ENCODE measurements around the gene UPF3B. TPM values are rescaled to one million over a fixed set of nuclear protein-coding genes. Genes with fewer than 3 reads are reported as not detected.

Gene UPF3B
- total and polyA plus RNA-seq, 10 of the 15 experiments (the other 5 are each of a cell fraction or from before 2014, with no cell fraction given) = 5.7 to 35.3 (median 22.1) TPM

DNA sequence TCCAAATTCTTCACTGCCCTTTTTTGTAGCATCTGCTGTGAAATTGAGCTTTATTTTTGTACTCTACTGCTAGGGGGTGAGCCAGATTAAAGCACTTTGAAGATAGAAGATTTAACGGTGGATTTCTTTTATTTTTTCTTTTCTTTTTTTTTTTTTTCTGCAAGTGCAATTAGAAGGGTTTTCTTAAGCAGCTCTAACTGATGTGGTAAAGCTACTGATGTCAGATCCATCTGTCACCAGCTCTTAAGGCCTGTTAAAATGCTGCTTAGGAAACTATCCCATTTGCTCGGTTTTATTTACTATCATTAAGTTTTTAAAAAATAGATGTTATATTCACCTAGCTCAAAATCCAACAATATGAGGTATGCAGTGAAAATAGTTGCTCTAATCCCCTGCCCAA, 26.0 kb upstream of the UPF3B start:
- ChIA-PET CTCF (interaction anchor here (0.6 to 2.8 kb wide), 14 partner anchors 9 to 680 kb away, joined by 3 to 8 read pairs (median 4); no protein-coding TSS in a partner anchor), POLR2A (interaction anchor here (0.6 to 0.7 kb wide), 4 partner anchors 9 to 625 kb away, joined by 3 to 5 read pairs (median 4); no protein-coding TSS in a partner anchor)
- ATAC-seq = no peak

More for the DNA sequence above, 26.0 kb upstream of the UPF3B start:
- H3K27ac ChIP-seq (ENCODE audit: control insufficient read depth, insufficient read depth) = no peak overlapping the region
- DNase-seq (ENCODE audit: low read depth, low spot score) (no peak), FAIRE-seq (no peak)
- no peak for TF ChIP-seq SREBF2 (IDR thresholded peaks at IDR 0.05; ENCODE audit: low read length)
- TF ChIP-seq KLF5 (IDR thresholded peaks at IDR 0.05; ENCODE audit: partially characterized antibody) = no peak
- no peak for TF ChIP-seq RB1 (IDR thresholded peaks at IDR 0.05; ENCODE audit: borderline replicate concordance)
- TF ChIP-seq NFYA (IDR thresholded peaks at IDR 0.05; ENCODE audit: borderline replicate concordance, low read depth, low read length) = no peak
- no peak for TF ChIP-seq SMAD1 (IDR thresholded peaks at IDR 0.05; ENCODE audit: low read depth, partially characterized antibody)
- no peak for TF ChIP-seq ATF7 (IDR thresholded peaks at IDR 0.05; ENCODE audit: low read depth)
- no peak for TF ChIP-seq MEF2A (IDR thresholded peaks at IDR 0.05; ENCODE audit: insufficient read depth, low read depth, low read length)
- no peak for TF ChIP-seq SUPT20H (IDR thresholded peaks at IDR 0.05; ENCODE audit: borderline replicate concordance, control insufficient read depth, low read depth, low read length)
- TF ChIP-seq NRF1 (conservative IDR thresholded peaks at IDR 0.05; ENCODE audit: low read depth, low read length) = no peak
- TF ChIP-seq PML (IDR thresholded peaks at IDR 0.05; ENCODE audit: low read length) = no peak
- TF ChIP-seq, protein P1, sequence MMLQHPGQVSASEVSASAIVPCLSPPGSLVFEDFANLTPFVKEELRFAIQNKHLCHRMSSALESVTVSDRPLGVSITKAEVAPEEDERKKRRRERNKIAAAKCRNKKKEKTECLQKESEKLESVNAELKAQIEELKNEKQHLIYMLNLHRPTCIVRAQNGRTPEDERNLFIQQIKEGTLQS (IDR thresholded peaks at IDR 0.05; ENCODE audit: borderline replicate concordance, extremely low read depth, low read depth, low read length) = no peak
- no peak for TF ChIP-seq DPF2 (IDR thresholded peaks at IDR 0.05)
- TF ChIP-seq, protein P2, sequence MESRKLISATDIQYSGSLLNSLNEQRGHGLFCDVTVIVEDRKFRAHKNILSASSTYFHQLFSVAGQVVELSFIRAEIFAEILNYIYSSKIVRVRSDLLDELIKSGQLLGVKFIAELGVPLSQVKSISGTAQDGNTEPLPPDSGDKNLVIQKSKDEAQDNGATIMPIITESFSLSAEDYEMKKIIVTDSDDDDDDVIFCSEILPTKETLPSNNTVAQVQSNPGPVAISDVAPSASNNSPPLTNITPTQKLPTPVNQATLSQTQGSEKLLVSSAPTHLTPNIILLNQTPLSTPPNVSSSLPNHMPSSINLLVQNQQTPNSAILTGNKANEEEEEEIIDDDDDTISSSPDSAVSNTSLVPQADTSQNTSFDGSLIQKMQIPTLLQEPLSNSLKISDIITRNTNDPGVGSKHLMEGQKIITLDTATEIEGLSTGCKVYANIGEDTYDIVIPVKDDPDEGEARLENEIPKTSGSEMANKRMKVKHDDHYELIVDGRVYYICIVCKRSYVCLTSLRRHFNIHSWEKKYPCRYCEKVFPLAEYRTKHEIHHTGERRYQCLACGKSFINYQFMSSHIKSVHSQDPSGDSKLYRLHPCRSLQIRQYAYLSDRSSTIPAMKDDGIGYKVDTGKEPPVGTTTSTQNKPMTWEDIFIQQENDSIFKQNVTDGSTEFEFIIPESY (IDR thresholded peaks at IDR 0.05) = no peak
- no peak for TF ChIP-seq HDAC6 (IDR thresholded peaks at IDR 0.05; ENCODE audit: unreplicated experiment)
- WGBS (ENCODE audit: insufficient coverage, insufficient replicate concordance, low lambda C conversion rate, missing lambda C conversion rate) = 68% methylated on average over 1 of the region's 2 CpGs
- no peaks in the 10 kb centered on the region for H4K20me1 ChIP-seq (ENCODE audit: control insufficient read depth, insufficient read depth)
- H3K9ac ChIP-seq (ENCODE audit: control insufficient read depth, insufficient read depth, low read length) = no peak overlapping the region
- no TSS peak for BruUV-seq (replicated peaks)
- H3K79me2 ChIP-seq (ENCODE audit: control insufficient read depth, insufficient read depth, low read length) = peaks cover under 1% of the 10 kb centered on the region
- H3K27me3 ChIP-seq (replicated peaks in 1 of 2; ENCODE audit: control insufficient read depth in 2 of 2, insufficient read depth in 2 of 2, low read length in 1 of 2) = no peaks in the 10 kb centered on the region
- H3K36me3 ChIP-seq (ENCODE audit: control insufficient read depth in 2 of 2, insufficient read depth in 2 of 2, low read length in 1 of 2) = peaks cover 0 to 4% of the 10 kb centered on the region in 2 experiments; a peak in 1 of 4 replicates
- H3K4me2 ChIP-seq (ENCODE audit: control insufficient read depth, insufficient read depth) = no peak overlapping the region
- intact Hi-C loops (cut with micrococcal nuclease; ENCODE audit: unreplicated experiment) = no loop called here
- no peak overlapping the region for H3K4me3 ChIP-seq
- H3K9me3 ChIP-seq (replicated peaks; ENCODE audit: control insufficient read depth, insufficient read depth, low read length) = no peaks in the 10 kb centered on the region
- H2AFZ ChIP-seq (ENCODE audit: control insufficient read depth, low read depth, low read length) = no peak overlapping the region
- ChIA-PET SMC1A (ENCODE audit: uncharacterized antibody, unreplicated experiment) (interaction anchor here (0.5 to 1.6 kb wide), 4 partner anchors 37 to 269 kb away, joined by 3 to 4 read pairs (median 3); partner anchors contain the start of gene RPL39), RAD21 (ENCODE audit: unreplicated experiment) (interaction anchor here (0.8 to 1.3 kb wide), 5 partner anchors 10 to 125 kb away, joined by 3 to 5 read pairs (median 4); partner anchors contain the start of gene RPL39)
- H3K4me1 ChIP-seq (ENCODE audit: control insufficient read depth, insufficient read depth, low read length) = peaks cover 10% of the 10 kb centered on the region
- in situ Hi-C loops (cut with MboI) = no loop called here
